Osteoblast (primary cell): ENCODE results near the gene POLR1F. TPM values are rescaled to one million over a fixed set of nuclear protein-coding genes. Genes with fewer than 3 reads are reported as not detected.

Source experiments
- DNase-seq: peaks from one replicate; pipeline ENCODE4 v3.0.0; 2011; ENCODE audit warnings: low spot score, mixed read lengths; ENCODE audit not compliant: insufficient read length; ENCODE audit errors: missing footprints
- H2AFZ ChIP-seq: 2 replicates; pipeline ENCODE4 v1.6.0; 2011; ENCODE audit warnings: mild to moderate bottlenecking, low read length
- H3K27ac ChIP-seq: 2 replicates; pipeline ENCODE4 v1.5.1; 2011; ENCODE audit warnings: mild to moderate bottlenecking, low read depth, low read length, moderate library complexity
- H3K27me3 ChIP-seq: 2 replicates; pipeline ENCODE4 v1.6.0; 2012; ENCODE audit warnings: mild to moderate bottlenecking, control low read depth, inconsistent platforms, low read length, moderate library complexity; ENCODE audit not compliant: insufficient read depth
- H3K36me3 ChIP-seq: 2 replicates; pipeline ENCODE4 v1.5.1; 2011; ENCODE audit warnings: mild to moderate bottlenecking, low read length, control low read depth, moderate library complexity; ENCODE audit not compliant: insufficient read depth
- H3K4me1 ChIP-seq: 2 replicates; pipeline ENCODE4 v1.5.1; 2011; ENCODE audit warnings: mild to moderate bottlenecking, low read length, control low read depth, moderate library complexity; ENCODE audit not compliant: insufficient read depth
- H3K4me2 ChIP-seq: 2 replicates; pipeline ENCODE4 v1.6.0; 2011; ENCODE audit warnings: mild to moderate bottlenecking, low read length; ENCODE audit not compliant: insufficient read depth
- H3K4me3 ChIP-seq: fragments of 200-600 bp; sonication (generic); 3 replicates; pipeline ENCODE4 v1.5.1; 2012; ENCODE audit warnings: mild to moderate bottlenecking, low read length, inconsistent platforms; ENCODE audit not compliant: insufficient read depth
- H3K79me2 ChIP-seq: 2 replicates; pipeline ENCODE4 v1.6.0; 2012; ENCODE audit warnings: mild to moderate bottlenecking, low read length, control low read depth, inconsistent platforms; ENCODE audit not compliant: insufficient read depth
- H3K9me3 ChIP-seq: 2 replicates; pipeline ENCODE4 v1.5.1; 2011; ENCODE audit warnings: low read depth, low read length, control low read depth
- H4K20me1 ChIP-seq: 2 replicates; pipeline ENCODE4 v1.6.0; 2012; ENCODE audit warnings: mild to moderate bottlenecking, low read length, control low read depth; ENCODE audit not compliant: insufficient read depth
- total RNA-seq: library from RNA; depleted of rRNA; stranded (reverse); fragments of >200 nt; gene quantifications from 2 replicates; pipeline ENCODE4 v1.2.3, GENCODE V29; 2012
- TF ChIP-seq, protein P1 (sequence below): IDR thresholded peaks from 2 replicates; pipeline ENCODE4 v1.5.1; 2011; ENCODE audit warnings: mild to moderate bottlenecking, low read depth, low read length, moderate library complexity; ENCODE audit errors: extremely low read depth

Gene POLR1F
- total RNA-seq, 1 donor = 18.8 TPM

DNA sequence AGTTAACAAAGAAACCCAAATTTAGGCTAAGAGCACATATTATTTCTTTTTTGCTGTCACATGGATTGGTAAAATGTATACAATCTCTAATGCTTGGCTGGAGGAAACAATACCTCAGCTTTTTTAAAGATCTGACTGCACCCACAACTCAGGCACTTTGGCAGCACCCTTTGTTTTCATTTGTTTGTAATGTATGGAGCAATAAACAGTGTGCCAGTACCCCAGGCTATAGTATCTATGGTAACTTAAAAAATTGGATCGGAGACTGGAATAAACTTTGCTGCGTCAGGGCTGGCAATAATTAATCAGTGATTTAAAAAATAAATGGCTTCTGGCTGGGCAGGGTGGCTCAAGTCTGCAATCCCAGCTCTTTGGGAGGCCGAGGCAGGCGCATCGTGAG, 27.2 kb downstream of the POLR1F start:
- Histone ChIP-seq H3K79me2 (no peaks in the 10 kb centered on the region), H3K9me3 (no peaks in the 10 kb centered on the region), H2AFZ (no peak overlapping the region), H3K4me3 (no peak overlapping the region), H3K27me3 (no peaks in the 10 kb centered on the region), H4K20me1 (no peaks in the 10 kb centered on the region), H3K27ac (no peak overlapping the region), H3K36me3 (no peaks in the 10 kb centered on the region), H3K4me2 (no peak overlapping the region), H3K4me1 (peaks cover 3% of the 10 kb centered on the region)
- TF ChIP-seq, protein P1, sequence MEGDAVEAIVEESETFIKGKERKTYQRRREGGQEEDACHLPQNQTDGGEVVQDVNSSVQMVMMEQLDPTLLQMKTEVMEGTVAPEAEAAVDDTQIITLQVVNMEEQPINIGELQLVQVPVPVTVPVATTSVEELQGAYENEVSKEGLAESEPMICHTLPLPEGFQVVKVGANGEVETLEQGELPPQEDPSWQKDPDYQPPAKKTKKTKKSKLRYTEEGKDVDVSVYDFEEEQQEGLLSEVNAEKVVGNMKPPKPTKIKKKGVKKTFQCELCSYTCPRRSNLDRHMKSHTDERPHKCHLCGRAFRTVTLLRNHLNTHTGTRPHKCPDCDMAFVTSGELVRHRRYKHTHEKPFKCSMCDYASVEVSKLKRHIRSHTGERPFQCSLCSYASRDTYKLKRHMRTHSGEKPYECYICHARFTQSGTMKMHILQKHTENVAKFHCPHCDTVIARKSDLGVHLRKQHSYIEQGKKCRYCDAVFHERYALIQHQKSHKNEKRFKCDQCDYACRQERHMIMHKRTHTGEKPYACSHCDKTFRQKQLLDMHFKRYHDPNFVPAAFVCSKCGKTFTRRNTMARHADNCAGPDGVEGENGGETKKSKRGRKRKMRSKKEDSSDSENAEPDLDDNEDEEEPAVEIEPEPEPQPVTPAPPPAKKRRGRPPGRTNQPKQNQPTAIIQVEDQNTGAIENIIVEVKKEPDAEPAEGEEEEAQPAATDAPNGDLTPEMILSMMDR = no peak
- no peak for DNase-seq

DNA sequence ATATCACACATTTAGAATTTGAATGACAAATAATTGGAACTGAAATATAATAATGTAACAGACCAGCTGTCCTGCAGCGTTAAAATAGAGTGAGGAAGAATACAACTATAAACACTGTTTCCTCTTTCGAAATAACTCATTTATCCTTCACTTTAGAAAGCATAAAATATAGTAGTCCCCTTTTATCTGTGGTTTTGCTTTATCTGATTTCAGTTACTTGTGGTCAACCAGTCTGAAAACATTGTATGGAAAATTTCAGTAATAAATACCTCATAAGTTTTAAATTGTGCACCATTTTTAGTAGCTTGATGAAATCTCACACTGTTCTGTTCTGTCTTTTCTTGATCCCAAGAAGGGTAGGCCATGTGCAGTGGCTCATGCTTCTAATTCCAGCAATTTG, 31.7 kb downstream of the POLR1F start:
- Histone ChIP-seq H3K4me2 (no peak overlapping the region), H2AFZ (no peak overlapping the region), H3K4me1 (peaks cover 10% of the 10 kb centered on the region), H3K79me2 (no peaks in the 10 kb centered on the region), H3K9me3 (no peaks in the 10 kb centered on the region), H3K36me3 (no peaks in the 10 kb centered on the region), H4K20me1 (no peaks in the 10 kb centered on the region), H3K27me3 (no peaks in the 10 kb centered on the region), H3K27ac (no peak overlapping the region), H3K4me3 (no peak overlapping the region)
- TF ChIP-seq, protein P1 = no peak
- DNase-seq = no peak

GRCh38 chr7:19675816-19676215, 33.0 kb downstream of the POLR1F start:
- no peaks in the 10 kb centered on the region for H3K27me3 ChIP-seq
- H3K36me3 ChIP-seq = no peaks in the 10 kb centered on the region
- H3K9me3 ChIP-seq = no peaks in the 10 kb centered on the region
- H3K4me1 ChIP-seq = peaks cover 10% of the 10 kb centered on the region
- no peak overlapping the region for H3K4me3 ChIP-seq
- no peaks in the 10 kb centered on the region for H3K79me2 ChIP-seq
- no peak overlapping the region for H3K4me2 ChIP-seq
- no peaks in the 10 kb centered on the region for H4K20me1 ChIP-seq
- TF ChIP-seq, protein P1 = no peak
- no peak for DNase-seq
- H3K27ac ChIP-seq = no peak overlapping the region
- no peak overlapping the region for H2AFZ ChIP-seq

GRCh38 chr7:19674266-19674960, 34.4 kb downstream of the POLR1F start:
- H3K4me2 ChIP-seq = peak overlapping the region; percentile 66
- H4K20me1 ChIP-seq = no peaks in the 10 kb centered on the region
- H3K27ac ChIP-seq = peak overlapping the region; percentile 15
- H2AFZ ChIP-seq = peak overlapping the region; percentile 82
- TF ChIP-seq, protein P1 = no peak
- no peaks in the 10 kb centered on the region for H3K9me3 ChIP-seq
- H3K4me3 ChIP-seq = no peak overlapping the region
- peaks cover 10% of the 10 kb centered on the region for H3K4me1 ChIP-seq
- no peaks in the 10 kb centered on the region for H3K79me2 ChIP-seq
- no peak for DNase-seq
- no peaks in the 10 kb centered on the region for H3K27me3 ChIP-seq
- no peaks in the 10 kb centered on the region for H3K36me3 ChIP-seq
